ENCODE results near the gene RPL36. TPM values are rescaled to one million over a fixed set of nuclear protein-coding genes. Genes with fewer than 3 reads are reported as not detected.

The RPL36 gene
- total and polyA plus RNA-seq, 9 of the 15 experiments (the other 6 are each of a cell fraction or from before 2014, with no cell fraction given), result 350 to 3,412 (median 1,507) TPM

GRCh38 chr19:5686326-5686646, 3.8 kb upstream of the RPL36 start:
- Histone ChIP-seq H3K9me3 (replicated peaks; ENCODE audit: control insufficient read depth, insufficient read depth, low read depth, low read length) (no peaks in the 10 kb centered on the region), H3K4me2 (ENCODE audit: insufficient read depth, low read length) (peak overlapping the region; percentile 73), H3K79me2 (ENCODE audit: control insufficient read depth, insufficient read depth, low read length) (peaks cover 13% of the 10 kb centered on the region), H3K9ac (ENCODE audit: insufficient read depth in 1 of 2, low read depth in 2 of 2, low read length in 2 of 2) (peak overlapping the region; percentile 64 to 90; a peak in 3 of 4 replicates), H3K36me3 (ENCODE audit: control insufficient read depth, insufficient read depth, low read length) (peaks cover 10% of the 10 kb centered on the region; the same call in 1 of the 3 replicates), H3K4me1 (replicated peaks in 1 of 2; ENCODE audit: control insufficient read depth in 2 of 2, insufficient read depth in 2 of 2, low read length in 2 of 2) (peaks cover 18 to 53% of the 10 kb centered on the region in 2 experiments), H3K27me3 (ENCODE audit: control insufficient read depth in 2 of 2, insufficient read depth in 2 of 2, low read length in 2 of 2) (no peaks in the 10 kb centered on the region), H2AFZ (ENCODE audit: low read depth, low read length) (peak overlapping the region; percentile 89), H3K27ac (ENCODE audit: extremely low read depth, low read depth, low read length) (peak overlapping the region; percentile 81; the same call in 2 of the 3 replicates), H3K9me1 (ENCODE audit: control insufficient read depth, insufficient read depth, low read length) (no peaks in the 10 kb centered on the region), H3K4me3 (peak overlapping the region; percentile 59), H4K20me1 (replicated peaks; ENCODE audit: control insufficient read depth, insufficient read depth, low read length) (peaks cover 16% of the 10 kb centered on the region)
- BruUV-seq (replicated peaks), result no TSS peak
- CTCF ChIA-PET (ENCODE audit: low intra/inter-chr PET ratio), result no interaction called here
- DNase-seq (ENCODE audit: extremely low read depth in 1 of 4, low spot score in 3 of 4) (no peak), FAIRE-seq (no peak), ATAC-seq (no peak)
- TF ChIP-seq ZNF740 (CRISPR knock-in tag; IDR thresholded peaks at IDR 0.05), result 0 out of 2 replicates have a peak, but pooled peaks have one; percentile 58
- TF ChIP-seq ZNF740 (tag; IDR thresholded peaks at IDR 0.05), result no peak
- TF ChIP-seq ZBTB8A (IDR thresholded peaks at IDR 0.05; ENCODE audit: partially characterized antibody), result no peak
- TF ChIP-seq ZFX (CRISPR knock-in tag; IDR thresholded peaks at IDR 0.05), result peak; percentile 62; the same call in 1 of the 2 replicates
- TF ChIP-seq SIN3A (IDR thresholded peaks at IDR 0.05; ENCODE audit: borderline replicate concordance in 2 of 2, control insufficient read depth in 1 of 2, low read depth in 2 of 2, low read length in 2 of 2), result 0 out of 4 replicates have a peak, but pooled peaks of 1 of the 2 experiments have one; percentile 26
- TF ChIP-seq TSHZ1 (CRISPR knock-in tag; IDR thresholded peaks at IDR 0.05), result no peak
- intact Hi-C loops (cut with micrococcal nuclease) (loop anchor here (2.0 to 10.0 kb wide), 2 partner anchors 61 to 137 kb away; partner anchors contain the start of genes SAFB and SAFB2), in situ Hi-C loops (cut with MboI) (no loop called here)
- POLR2A ChIA-PET, result interaction anchor here (0.7 to 2.0 kb wide), 10 partner anchors 9 to 282 kb away, joined by 3 to 16 read pairs (median 4); partner anchors contain the start of genes CATSPERD, DUS3L and LONP1
- 4% methylated on average over 5 of the region's 16 CpGs for whole genome bisulfite sequencing (ENCODE audit: insufficient coverage, low coverage, missing lambda C conversion rate)

Data from K562 (cell line).